ENCODE measurements around the gene KRT86.

GRCh38 chr12:52308806-52309425 is 34.5 kb downstream of the KRT86 start:
- no peak for TF ChIP-seq POLR2A (IDR thresholded peaks at IDR 0.05; ENCODE audit: low read length)
- TF ChIP-seq REST (IDR thresholded peaks at IDR 0.05), result no peak
- TF ChIP-seq JUN (IDR thresholded peaks at IDR 0.05), result no peak
- no peak for TF ChIP-seq CTCF (IDR thresholded peaks at IDR 0.05)
- TF ChIP-seq CHD2 (IDR thresholded peaks at IDR 0.05; ENCODE audit: low read length, partially characterized antibody), result no peak
- no peak for TF ChIP-seq MAX (IDR thresholded peaks at IDR 0.05)
